Gastrocnemius medialis (tissue), 4 donors: ENCODE data around the gene CFDP1. TPM values are rescaled to one million over a fixed set of nuclear protein-coding genes. Genes with fewer than 3 reads are reported as not detected.
A peak's percentile ranks its signal among the peaks of the same experiment; 100 is the strongest.

Experiments
- ATAC-seq, 2 donors: fragments of 150-250 bp; one replicate each; pipeline ENCODE4 v1.9.1; 2016
- DNase-seq, 2 donors: peaks; one replicate each; pipeline ENCODE4 v3.0.0-alpha.2; 2019
- H3K27ac ChIP-seq, 4 donors: fragments of 200-600 bp; sonication (generic); 1 replicate in 1 of 4; 2 replicates in 3 of 4; pipeline ENCODE4 v1.5.1; 2016 to 2018; ENCODE audit warnings: mild to moderate bottlenecking in 2 of 4, moderate library complexity in 1 of 4
- H3K27me3 ChIP-seq, 3 donors: fragments of 200-600 bp; sonication (generic) in 2 of 3; 1 replicate in 1 of 3; 2 replicates in 2 of 3; pipeline versions ENCODE4 v1.5.1 to v1.6.0; 2016 to 2019; ENCODE audit warnings: mild to moderate bottlenecking in 1 of 3, moderate library complexity in 1 of 3
- H3K36me3 ChIP-seq, 2 donors: fragments of 200-600 bp; sonication (generic) in 1 of 2; one replicate each; pipeline ENCODE4 v1.5.1; 2017 to 2018
- H3K4me1 ChIP-seq, 2 donors: fragments of 200-600 bp; sonication (generic) in 1 of 2; one replicate each; pipeline ENCODE4 v1.5.1; 2016 to 2017; ENCODE audit warnings: mild to moderate bottlenecking in 2 of 2
- H3K4me3 ChIP-seq, 4 donors: fragments of 200-600 bp; sonication (generic) in 3 of 4; 1 replicate in 1 of 4; 2 replicates in 3 of 4; pipeline ENCODE4 v1.5.1; 2016 to 2019; ENCODE audit warnings: mild to moderate bottlenecking in 2 of 4
- H3K9me3 ChIP-seq, 3 donors: fragments of 200-600 bp; sonication (generic) in 2 of 3; 1 replicate in 1 of 3; 2 replicates in 2 of 3; pipeline ENCODE4 v1.5.1; 2016 to 2019
- POLR2A ChIP-seq, 2 donors: fragments of 450-650 bp; IDR thresholded peaks; one replicate each; pipeline ENCODE4 v1.6.1; 2017; ENCODE audit warnings: antibody characterized with exemption in 2 of 2, mild to moderate bottlenecking in 2 of 2, moderate library complexity in 2 of 2
- in situ Hi-C, 4 donors: fragments of 200-750 bp; cut with MboI; loops; one replicate each; pipeline versions ENCODE4 v1.15.0 to v1.8.0; 2017; ENCODE audit warnings: low sequenced_read_pairs in 4 of 4
- intact Hi-C: fragments of 100-400 bp; cut with DNase I; formaldehyde crosslinking; loops from one replicate; pipeline ENCODE4 v1.15.1; 2023; ENCODE audit warnings: low total_unique reads
- total RNA-seq, 4 donors: library from RNA; depleted of rRNA; stranded (reverse); fragments of >200 nt; gene quantifications; one replicate each; pipeline versions ENCODE4 v1.1.0 to v1.2.3, GENCODE V29; 2016
- TF ChIP-seq, protein P1 (sequence below), 5 experiments: fragments of 450-650 bp in 3 of 5; fragments of 200-600 bp in 2 of 5; sonication (generic) in 2 of 5; IDR thresholded peaks in 4 of 5; conservative IDR thresholded peaks in 1 of 5; 1 replicate in 4 of 5; 2 replicates in 1 of 5; pipeline ENCODE4 v1.5.1; 2016 to 2019; ENCODE audit warnings: antibody characterized with exemption in 5 of 5, mild to moderate bottlenecking in 3 of 5, moderate library complexity in 3 of 5

CFDP1 gene
- total RNA-seq: 10 to 100 TPM; 20.4 to 28.6 (median 24.2) TPM

DNA sequence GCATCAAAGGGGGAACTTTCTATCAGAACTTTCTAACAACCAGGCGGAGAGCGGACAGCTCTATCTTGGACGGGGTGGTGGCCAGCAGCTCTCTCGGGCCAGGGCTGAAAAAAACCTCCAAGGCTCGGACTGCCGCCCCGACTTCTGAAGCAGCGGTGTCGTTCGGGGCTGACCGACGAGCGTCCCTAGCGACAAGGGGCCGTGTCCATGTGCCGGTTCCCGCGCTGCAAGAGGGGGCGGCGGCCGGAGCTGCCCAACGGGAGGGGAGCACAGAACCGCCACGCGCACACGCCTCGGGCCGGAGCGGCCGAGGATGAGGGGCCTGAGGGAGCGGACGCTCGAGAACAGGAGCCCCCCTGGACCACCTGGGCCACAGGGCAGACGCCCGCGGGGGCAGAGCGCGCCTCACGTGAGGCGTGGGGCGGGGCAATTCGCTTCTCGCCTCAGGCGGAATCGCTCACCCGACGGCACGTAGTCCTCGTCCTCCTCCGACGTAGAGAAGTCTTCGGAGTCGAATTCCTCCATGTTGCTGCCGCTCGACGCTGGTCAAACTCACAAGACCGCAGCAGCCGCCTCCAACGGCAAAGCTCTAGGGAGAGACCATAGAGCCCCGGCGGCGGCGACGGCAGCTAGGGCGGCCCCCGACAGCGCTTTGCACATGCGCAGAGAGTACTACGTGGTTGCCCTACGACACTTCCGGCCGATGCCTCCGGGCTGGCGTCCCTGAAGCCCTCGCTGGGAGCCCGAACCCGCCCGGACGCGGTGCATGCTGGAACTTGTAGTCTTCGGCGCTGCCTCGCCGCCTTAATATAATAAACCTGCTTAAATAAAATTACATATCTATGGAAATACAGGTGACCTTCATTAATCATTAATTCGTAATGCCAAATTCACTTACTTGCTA lies at the start of gene CFDP1:
Gene CFDP1, minus strand, starts transcription at position 676 of the 904 bp plus-strand sequence. Its CDS starts 151 bp downstream, at position 525.
- no peaks in the 10 kb centered on the region for H3K36me3 ChIP-seq
- no peaks in the 10 kb centered on the region for H3K27me3 ChIP-seq
- in situ Hi-C loops (no loop called here), intact Hi-C loops (loop anchor here (1.0 kb wide), 3 partner anchors 31 to 285 kb away; partner anchors contain the start of genes TMEM170A and ZFP1)
- H3K27ac ChIP-seq: peak within 1 kb of the TSS; percentile 80 to 99 (median 96)
- H3K9me3 ChIP-seq: no peaks in the 10 kb centered on the region
- peak within 1 kb of the TSS; percentile 88 to 100 (median 95) for H3K4me3 ChIP-seq
- ATAC-seq (peak; percentile 93 to 96), DNase-seq (peak; percentile 93 to 94)
- TF ChIP-seq, protein P1, sequence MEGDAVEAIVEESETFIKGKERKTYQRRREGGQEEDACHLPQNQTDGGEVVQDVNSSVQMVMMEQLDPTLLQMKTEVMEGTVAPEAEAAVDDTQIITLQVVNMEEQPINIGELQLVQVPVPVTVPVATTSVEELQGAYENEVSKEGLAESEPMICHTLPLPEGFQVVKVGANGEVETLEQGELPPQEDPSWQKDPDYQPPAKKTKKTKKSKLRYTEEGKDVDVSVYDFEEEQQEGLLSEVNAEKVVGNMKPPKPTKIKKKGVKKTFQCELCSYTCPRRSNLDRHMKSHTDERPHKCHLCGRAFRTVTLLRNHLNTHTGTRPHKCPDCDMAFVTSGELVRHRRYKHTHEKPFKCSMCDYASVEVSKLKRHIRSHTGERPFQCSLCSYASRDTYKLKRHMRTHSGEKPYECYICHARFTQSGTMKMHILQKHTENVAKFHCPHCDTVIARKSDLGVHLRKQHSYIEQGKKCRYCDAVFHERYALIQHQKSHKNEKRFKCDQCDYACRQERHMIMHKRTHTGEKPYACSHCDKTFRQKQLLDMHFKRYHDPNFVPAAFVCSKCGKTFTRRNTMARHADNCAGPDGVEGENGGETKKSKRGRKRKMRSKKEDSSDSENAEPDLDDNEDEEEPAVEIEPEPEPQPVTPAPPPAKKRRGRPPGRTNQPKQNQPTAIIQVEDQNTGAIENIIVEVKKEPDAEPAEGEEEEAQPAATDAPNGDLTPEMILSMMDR (IDR thresholded peaks at IDR 0.05 in 4 of 5, conservative IDR thresholded peaks at IDR 0.05 in 1 of 5): peak in 2 of 5 experiments; percentile 25 to 28
- TF ChIP-seq POLR2A (IDR thresholded peaks at IDR 0.05): peak; percentile 71 to 78
- peaks cover 15 to 17% of the 10 kb centered on the region in 2 donors for H3K4me1 ChIP-seq

- no peak for ATAC-seq
These were observed 49.3 kb upstream of the CFDP1 start for GRCh38 chr16:75482434-75483205.

DNA sequence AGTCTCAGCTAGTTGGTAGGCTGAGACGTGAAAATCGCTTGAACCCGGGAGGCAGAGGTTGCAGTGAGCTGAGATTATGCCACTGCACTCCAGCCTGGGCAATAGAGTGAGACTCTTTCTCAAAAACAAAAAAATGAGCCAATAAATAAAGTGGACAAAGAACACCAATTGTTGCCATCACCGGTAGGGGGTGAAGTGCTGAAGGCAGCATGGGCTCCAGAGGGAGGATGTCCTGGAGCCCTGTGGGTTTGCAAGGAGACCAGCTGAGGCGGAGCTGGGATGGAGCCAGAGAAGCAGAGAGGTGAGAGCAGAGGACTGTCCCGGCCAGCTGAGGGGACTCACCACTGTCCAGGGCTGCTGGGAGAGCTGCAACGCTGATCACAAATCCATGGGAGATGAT lies 48.2 kb upstream of the CFDP1 start:
- in situ Hi-C loops: loop anchor here in 1 of 4 donors (10.0 kb wide), 1 partner anchor 273 kb away; no protein-coding TSS in a partner anchor
- H3K9me3 ChIP-seq: no peaks in the 10 kb centered on the region
- no peak overlapping the region for H3K27ac ChIP-seq
- peaks cover 6 to 7% of the 10 kb centered on the region in 2 donors for H3K4me1 ChIP-seq
- no peaks in the 10 kb centered on the region for H3K36me3 ChIP-seq
- no peak for ATAC-seq
- H3K27me3 ChIP-seq: no peaks in the 10 kb centered on the region
- intact Hi-C loops: no loop called here
- no peak for DNase-seq
- H3K4me3 ChIP-seq: no peak overlapping the region
- TF ChIP-seq, protein P1 (IDR thresholded peaks at IDR 0.05 in 4 of 5, conservative IDR thresholded peaks at IDR 0.05 in 1 of 5): no peak
- no peak for TF ChIP-seq POLR2A (IDR thresholded peaks at IDR 0.05)

More at GRCh38 chr16:75482434-75483205, 49.3 kb upstream of the CFDP1 start:
- H3K27me3 ChIP-seq: no peaks in the 10 kb centered on the region
- DNase-seq: no peak
- no peak overlapping the region for H3K4me3 ChIP-seq
- H3K36me3 ChIP-seq: no peaks in the 10 kb centered on the region
- in situ Hi-C loops: loop anchor here in 1 of 4 donors (10.0 kb wide), 1 partner anchor 272 kb away; no protein-coding TSS in a partner anchor
- intact Hi-C loops: no loop called here
- TF ChIP-seq, protein P1 (IDR thresholded peaks at IDR 0.05 in 4 of 5, conservative IDR thresholded peaks at IDR 0.05 in 1 of 5): no peak
- TF ChIP-seq POLR2A (IDR thresholded peaks at IDR 0.05): no peak
- no peaks in the 10 kb centered on the region for H3K9me3 ChIP-seq
- peaks cover 6 to 7% of the 10 kb centered on the region in 2 donors for H3K4me1 ChIP-seq
- peak overlapping the region in 1 of 4 donors; percentile 58 for H3K27ac ChIP-seq

- H3K4me3 ChIP-seq: no peak overlapping the region
- DNase-seq (no peak), ATAC-seq (no peak)
- no peaks in the 10 kb centered on the region for H3K9me3 ChIP-seq
- H3K36me3 ChIP-seq: no peaks in the 10 kb centered on the region
- no peak overlapping the region for H3K27ac ChIP-seq
- intact Hi-C loops (no loop called here), in situ Hi-C loops (loop anchor here in 2 of 4 donors (10.0 kb wide), 1 partner anchor 285 kb away; no protein-coding TSS in a partner anchor)
- H3K27me3 ChIP-seq: no peaks in the 10 kb centered on the region
- H3K4me1 ChIP-seq: peaks cover 6 to 7% of the 10 kb centered on the region in 2 donors
- TF ChIP-seq POLR2A (IDR thresholded peaks at IDR 0.05): no peak
- TF ChIP-seq, protein P1 (IDR thresholded peaks at IDR 0.05 in 4 of 5, conservative IDR thresholded peaks at IDR 0.05 in 1 of 5): no peak
These were observed 46.2 kb upstream of the CFDP1 start for GRCh38 chr16:75479421-75479990.
